Effector memory CD8-positive, alpha-beta T cell (primary cell): Measurements from ENCODE around the gene KCNG1.
A peak's percentile ranks its signal among the peaks of the same experiment; 100 is the strongest.

ENCODE experiments used
- ATAC-seq: fragments of 150-1000 bp; cut with Tn5 transposase; replicated peaks from 2 replicates; pipeline ENCODE4 v1.10.0; 2021; ENCODE audit warnings: mild to moderate bottlenecking, moderate library complexity
- DNase-seq, 3 experiments: peaks; one replicate each; pipeline ENCODE4 v3.0.0; 2021
- H3K27ac Mint-ChIP-seq, 2 donors: one replicate each; pipeline ENCODE4 v1.8.0; 2022; ENCODE audit warnings: mild to moderate bottlenecking in 2 of 2, mixed read lengths in 2 of 2, moderate library complexity in 2 of 2
- H3K27me3 Mint-ChIP-seq, 2 donors: one replicate each; pipeline ENCODE4 v1.8.0; 2022; ENCODE audit warnings: mixed read lengths in 2 of 2
- H3K36me3 Mint-ChIP-seq: one replicate; pipeline ENCODE4 v1.8.0; 2022; ENCODE audit warnings: mild to moderate bottlenecking, moderate library complexity, mixed read lengths; ENCODE audit not compliant: insufficient read depth
- H3K4me1 Mint-ChIP-seq, 2 donors: one replicate each; pipeline ENCODE4 v1.8.0; 2022; ENCODE audit warnings: low read depth in 2 of 2, mixed read lengths in 2 of 2
- H3K4me3 Mint-ChIP-seq, 2 donors: one replicate each; pipeline ENCODE4 v1.8.0; 2022; ENCODE audit warnings: mild to moderate bottlenecking in 2 of 2, mixed read lengths in 2 of 2, moderate library complexity in 2 of 2
- H3K9me3 Mint-ChIP-seq, 2 donors: one replicate each; pipeline ENCODE4 v1.8.0; 2022; ENCODE audit warnings: mixed read lengths in 2 of 2

The KCNG1 gene

GRCh38 chr20:50957798-50958614, 64.9 kb downstream of the KCNG1 start, which contains the start of gene DPM1:
Gene DPM1 (minus strand): TSS chr20:50958532. CDS start chr20:50958523, 9 bp downstream.
- H3K9me3 Mint-ChIP-seq: no peaks in the 10 kb centered on the region
- H3K4me1 Mint-ChIP-seq: peaks cover 27 to 34% of the 10 kb centered on the region in 2 donors
- peak within 1 kb of the TSS; percentile 99 to 100 for H3K27ac Mint-ChIP-seq
- ATAC-seq (peak; percentile 78), DNase-seq (peak; percentile 87 to 90 (median 89))
- H3K4me3 Mint-ChIP-seq: peak within 1 kb of the TSS; percentile 96 to 97
- H3K27me3 Mint-ChIP-seq: no peaks in the 10 kb centered on the region
- H3K36me3 Mint-ChIP-seq: peaks cover 50% of the 10 kb centered on the region

- H3K4me3 Mint-ChIP-seq: peak overlapping the region; percentile 96 to 97
- H3K9me3 Mint-ChIP-seq: no peaks in the 10 kb centered on the region
- ATAC-seq (no peak), DNase-seq (no peak)
- H3K36me3 Mint-ChIP-seq: peaks cover 55% of the 10 kb centered on the region
- H3K27ac Mint-ChIP-seq: peak overlapping the region; percentile 99 to 100
- no peaks in the 10 kb centered on the region for H3K27me3 Mint-ChIP-seq
- H3K4me1 Mint-ChIP-seq: peaks cover 27 to 34% of the 10 kb centered on the region in 2 donors
Measured at GRCh38 chr20:50957276-50957675, 65.6 kb downstream of the KCNG1 start.

GRCh38 chr20:50953821-50954220, 69.1 kb downstream of the KCNG1 start:
- peaks cover 85% of the 10 kb centered on the region for H3K36me3 Mint-ChIP-seq
- H3K27ac Mint-ChIP-seq: no peak overlapping the region
- DNase-seq (no peak), ATAC-seq (no peak)
- H3K4me3 Mint-ChIP-seq: no peak overlapping the region
- H3K27me3 Mint-ChIP-seq: no peaks in the 10 kb centered on the region
- no peaks in the 10 kb centered on the region for H3K9me3 Mint-ChIP-seq
- H3K4me1 Mint-ChIP-seq: peaks cover 18 to 26% of the 10 kb centered on the region in 2 donors
